Right atrium auricular region (tissue), 2 donors: ENCODE results near the gene LYRM9. TPM values are rescaled to one million over a fixed set of nuclear protein-coding genes. Genes with fewer than 3 reads are reported as not detected.
"Not testable (repeated sequence)": the region's sequence is repeated elsewhere in the genome, so short reads cannot be mapped to it uniquely, and the experiment has no call there.

ENCODE experiments used
- DNase-seq: peaks from one replicate; pipeline ENCODE4 v3.0.0-alpha.2; 2019; ENCODE audit warnings: low spot score
- H3K27ac ChIP-seq, 2 donors: fragments of 200-600 bp; sonication (generic); 1 replicate in 1 of 2; 2 replicates in 1 of 2; pipeline ENCODE4 v1.5.1; 2016 to 2019
- H3K27me3 ChIP-seq, 2 donors: fragments of 200-600 bp; sonication (generic); one replicate each; pipeline versions ENCODE4 v1.5.1 to v1.6.0; 2017 to 2019
- H3K36me3 ChIP-seq: fragments of 200-600 bp; sonication (generic); one replicate; pipeline ENCODE4 v1.5.1; 2016
- H3K4me1 ChIP-seq, 2 donors: fragments of 200-600 bp; sonication (generic); one replicate each; pipeline versions ENCODE4 v1.5.1 to v1.6.0; 2017 to 2019
- H3K4me3 ChIP-seq, 2 donors: fragments of 200-600 bp; sonication (generic); 1 replicate in 1 of 2; 2 replicates in 1 of 2; pipeline ENCODE4 v1.5.1; 2017 to 2019; ENCODE audit warnings: mild to moderate bottlenecking in 1 of 2, moderate library complexity in 1 of 2
- H3K9me3 ChIP-seq, 2 donors: fragments of 200-600 bp; sonication (generic); one replicate each; pipeline ENCODE4 v1.5.1; 2019
- total RNA-seq, 2 donors: library from RNA; depleted of rRNA; stranded (reverse); fragments of >200 nt; gene quantifications; one replicate each; pipeline ENCODE4 v1.1.0, GENCODE V29; 2016
- TF ChIP-seq, protein P1 (sequence below), 2 donors: fragments of 200-600 bp; sonication (generic); IDR thresholded peaks; one replicate each; pipeline ENCODE4 v1.5.1; 2019; ENCODE audit warnings: antibody characterized with exemption in 2 of 2

LYRM9 gene
- total RNA-seq, 2 donors from 2014 or later, result 13.8 to 19.5 TPM

DNA sequence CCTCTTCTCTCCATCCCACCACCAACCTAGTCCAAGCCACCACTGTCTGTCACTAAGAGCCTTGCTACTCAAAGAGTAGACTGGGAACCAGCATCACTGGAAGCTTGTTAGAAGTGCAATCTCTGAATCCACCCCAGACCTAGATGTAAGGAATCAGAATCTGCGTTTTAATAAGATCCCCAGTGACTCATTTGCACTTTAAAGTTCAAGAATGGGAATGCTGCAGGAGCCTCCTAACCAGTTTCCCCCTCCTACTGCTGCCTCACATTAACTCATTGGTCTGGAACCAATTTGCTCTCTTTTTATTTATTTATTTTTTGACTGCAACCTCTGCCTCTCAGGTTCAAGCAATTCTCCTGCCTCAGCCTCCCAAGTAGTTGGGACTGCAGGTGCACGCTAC lies 19.8 kb upstream of the LYRM9 start:
- H3K27me3 ChIP-seq, result no peaks in the 10 kb centered on the region
- H3K4me3 ChIP-seq, result no peak overlapping the region
- DNase-seq, result no peak
- TF ChIP-seq, protein P1, sequence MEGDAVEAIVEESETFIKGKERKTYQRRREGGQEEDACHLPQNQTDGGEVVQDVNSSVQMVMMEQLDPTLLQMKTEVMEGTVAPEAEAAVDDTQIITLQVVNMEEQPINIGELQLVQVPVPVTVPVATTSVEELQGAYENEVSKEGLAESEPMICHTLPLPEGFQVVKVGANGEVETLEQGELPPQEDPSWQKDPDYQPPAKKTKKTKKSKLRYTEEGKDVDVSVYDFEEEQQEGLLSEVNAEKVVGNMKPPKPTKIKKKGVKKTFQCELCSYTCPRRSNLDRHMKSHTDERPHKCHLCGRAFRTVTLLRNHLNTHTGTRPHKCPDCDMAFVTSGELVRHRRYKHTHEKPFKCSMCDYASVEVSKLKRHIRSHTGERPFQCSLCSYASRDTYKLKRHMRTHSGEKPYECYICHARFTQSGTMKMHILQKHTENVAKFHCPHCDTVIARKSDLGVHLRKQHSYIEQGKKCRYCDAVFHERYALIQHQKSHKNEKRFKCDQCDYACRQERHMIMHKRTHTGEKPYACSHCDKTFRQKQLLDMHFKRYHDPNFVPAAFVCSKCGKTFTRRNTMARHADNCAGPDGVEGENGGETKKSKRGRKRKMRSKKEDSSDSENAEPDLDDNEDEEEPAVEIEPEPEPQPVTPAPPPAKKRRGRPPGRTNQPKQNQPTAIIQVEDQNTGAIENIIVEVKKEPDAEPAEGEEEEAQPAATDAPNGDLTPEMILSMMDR (IDR thresholded peaks at IDR 0.05), result no peak
- no peak overlapping the region for H3K27ac ChIP-seq
- H3K4me1 ChIP-seq, result no peaks in the 10 kb centered on the region
- H3K36me3 ChIP-seq, result no peaks in the 10 kb centered on the region
- H3K9me3 ChIP-seq, result no peaks in the 10 kb centered on the region

DNA sequence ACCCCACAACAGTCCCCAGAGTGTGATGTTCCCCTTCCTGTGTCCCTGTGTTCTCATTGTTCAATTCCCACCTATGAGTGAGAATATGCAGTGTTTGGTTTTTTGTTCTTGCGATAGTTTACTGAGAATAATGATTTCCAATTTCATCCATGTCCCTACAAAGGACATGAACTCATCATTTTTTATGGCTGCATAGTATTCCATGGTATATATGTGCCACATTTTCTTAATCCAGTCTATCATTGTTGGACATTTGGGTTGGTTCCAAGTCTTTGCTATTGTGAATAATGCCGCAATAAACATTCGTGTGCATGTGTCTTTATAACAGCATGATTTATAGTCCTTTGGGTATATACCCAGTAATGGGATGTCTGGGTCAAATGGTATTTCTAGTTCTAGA lies 19.1 kb upstream of the LYRM9 start:
- H3K27ac ChIP-seq, H3K36me3 ChIP-seq, H3K27me3 ChIP-seq, H3K9me3 ChIP-seq, H3K4me1 ChIP-seq, DNase-seq, H3K4me3 ChIP-seq: not testable (repeated sequence)

- H3K4me1 ChIP-seq, result no peaks in the 10 kb centered on the region
- no peak overlapping the region for H3K27ac ChIP-seq
- H3K27me3 ChIP-seq, result no peaks in the 10 kb centered on the region
- no peaks in the 10 kb centered on the region for H3K36me3 ChIP-seq
- DNase-seq, result no peak
- no peak overlapping the region for H3K4me3 ChIP-seq
- H3K9me3 ChIP-seq, result no peaks in the 10 kb centered on the region
- TF ChIP-seq, protein P1 (IDR thresholded peaks at IDR 0.05), result no peak
Observed at GRCh38 chr17:27907976-27908558, 14.9 kb upstream of the LYRM9 start.

- Histone ChIP-seq H3K4me1 (no peaks in the 10 kb centered on the region), H3K27me3 (no peaks in the 10 kb centered on the region), H3K36me3 (no peaks in the 10 kb centered on the region), H3K9me3 (no peaks in the 10 kb centered on the region), H3K4me3 (no peak overlapping the region), H3K27ac (no peak overlapping the region)
- TF ChIP-seq, protein P1 (IDR thresholded peaks at IDR 0.05), result no peak
- DNase-seq, result no peak
Observed at GRCh38 chr17:27906623-27907022, 13.5 kb upstream of the LYRM9 start.

DNA sequence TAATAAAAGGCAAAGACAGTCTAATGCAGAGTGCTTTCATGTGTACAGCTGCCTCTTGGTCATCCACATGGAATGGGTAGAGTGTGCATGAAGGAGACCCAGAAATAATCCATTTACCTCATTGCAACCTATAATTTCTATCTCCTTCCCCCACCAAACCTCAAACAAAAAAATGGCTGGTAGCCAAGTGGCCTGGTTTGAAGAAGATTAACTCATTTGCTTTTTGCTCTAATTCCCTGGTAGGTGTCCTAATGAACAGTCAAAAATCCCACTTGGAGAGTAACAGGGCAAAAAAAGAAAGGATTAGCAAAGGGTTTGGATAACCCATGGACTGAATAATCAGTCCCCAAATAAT lies 13.0 kb upstream of the LYRM9 start:
- Histone ChIP-seq H3K4me1 (no peaks in the 10 kb centered on the region), H3K4me3 (no peak overlapping the region), H3K27ac (no peak overlapping the region), H3K9me3 (no peaks in the 10 kb centered on the region), H3K36me3 (no peaks in the 10 kb centered on the region), H3K27me3 (no peaks in the 10 kb centered on the region)
- TF ChIP-seq, protein P1 (IDR thresholded peaks at IDR 0.05), result no peak
- DNase-seq, result no peak

- Histone ChIP-seq H3K4me1 (no peaks in the 10 kb centered on the region), H3K36me3 (no peaks in the 10 kb centered on the region), H3K9me3 (no peaks in the 10 kb centered on the region), H3K27me3 (no peaks in the 10 kb centered on the region), H3K4me3 (no peak overlapping the region), H3K27ac (no peak overlapping the region)
- TF ChIP-seq, protein P1 (IDR thresholded peaks at IDR 0.05), result no peak
- no peak for DNase-seq
Observed at GRCh38 chr17:27905447-27906225, 12.5 kb upstream of the LYRM9 start.
